GM18870 (cell line): ENCODE measurements around the gene PLD6.

ENCODE experiments used
- ATAC-seq: cut with Tn5 transposase; IDR thresholded peaks from one replicate; pipeline ENCODE4 v1.9.1; 2021; ENCODE audit warnings: moderate library complexity; ENCODE audit not compliant: unreplicated experiment

The PLD6 gene

GRCh38 chr17:17157041-17157440 is 49.1 kb downstream of the PLD6 start:
- ATAC-seq = no peak

- ATAC-seq = no peak
These were observed 49.6 kb downstream of the PLD6 start for GRCh38 chr17:17156511-17156910.

DNA sequence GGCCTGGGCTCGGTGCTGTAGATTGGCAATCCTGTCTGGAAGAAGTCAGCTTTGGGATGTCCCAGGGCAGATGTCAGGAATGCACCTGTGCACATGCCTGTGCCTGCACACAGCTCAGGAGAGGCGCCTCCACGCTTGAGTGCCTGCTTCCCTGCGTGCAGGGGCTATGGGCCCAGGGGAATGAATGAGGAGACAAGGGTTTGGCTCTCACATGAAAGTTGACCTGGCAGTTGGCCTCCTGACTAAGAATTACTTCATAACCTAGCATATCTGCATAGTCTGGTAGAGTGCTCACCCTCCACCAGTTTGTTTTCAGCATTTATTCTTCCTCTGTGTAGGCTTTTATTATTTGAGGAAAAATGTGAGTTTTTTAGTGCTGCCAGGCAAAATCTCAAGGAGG is 50.0 kb downstream of the PLD6 start:
- no peak for ATAC-seq

GRCh38 chr17:17155568-17155967 is 50.6 kb downstream of the PLD6 start:
- ATAC-seq = no peak

GRCh38 chr17:17154981-17155380 is 51.2 kb downstream of the PLD6 start:
- no peak for ATAC-seq

- no peak for ATAC-seq
These were observed 51.6 kb downstream of the PLD6 start for GRCh38 chr17:17154556-17154955.

DNA sequence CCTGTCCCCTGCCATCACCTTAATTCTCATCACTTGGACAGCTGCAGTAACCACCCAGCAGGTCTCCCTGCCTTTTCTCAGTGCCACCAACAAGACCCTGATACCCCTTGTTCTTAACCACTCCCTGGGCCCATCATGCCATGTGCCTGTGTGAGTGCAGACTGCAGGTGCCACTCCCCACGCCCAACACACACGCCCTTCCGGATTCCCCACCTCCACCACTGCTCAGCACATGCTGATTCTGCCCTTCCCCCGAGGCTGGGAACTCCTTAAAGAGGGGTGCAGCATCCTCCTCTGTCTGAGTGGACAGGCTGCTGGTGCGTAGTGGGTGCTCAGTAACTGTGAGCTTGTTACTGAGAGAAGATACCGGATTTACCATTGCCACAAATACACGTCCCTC is 52.4 kb downstream of the PLD6 start:
- no peak for ATAC-seq

DNA sequence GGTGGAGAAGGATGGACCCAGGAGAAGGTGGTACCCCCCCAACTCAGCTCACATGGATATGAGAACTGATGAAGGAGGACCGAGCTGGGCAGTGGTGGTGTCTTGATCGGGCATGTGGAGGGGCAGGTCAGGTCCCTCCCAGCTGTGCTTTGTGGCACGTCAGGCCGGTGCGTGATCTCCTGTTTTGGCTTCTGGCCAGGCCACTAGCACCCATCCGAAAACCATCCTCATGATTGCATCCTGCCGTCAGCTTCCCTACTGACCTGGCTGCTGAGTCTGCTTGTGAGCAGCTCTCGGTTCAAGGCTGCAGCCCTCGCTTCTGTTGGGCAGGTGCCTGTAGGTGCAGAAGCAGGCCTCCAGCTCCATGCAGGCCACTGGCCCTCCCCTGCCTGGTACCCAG is 53.1 kb downstream of the PLD6 start:
- ATAC-seq = no peak

DNA sequence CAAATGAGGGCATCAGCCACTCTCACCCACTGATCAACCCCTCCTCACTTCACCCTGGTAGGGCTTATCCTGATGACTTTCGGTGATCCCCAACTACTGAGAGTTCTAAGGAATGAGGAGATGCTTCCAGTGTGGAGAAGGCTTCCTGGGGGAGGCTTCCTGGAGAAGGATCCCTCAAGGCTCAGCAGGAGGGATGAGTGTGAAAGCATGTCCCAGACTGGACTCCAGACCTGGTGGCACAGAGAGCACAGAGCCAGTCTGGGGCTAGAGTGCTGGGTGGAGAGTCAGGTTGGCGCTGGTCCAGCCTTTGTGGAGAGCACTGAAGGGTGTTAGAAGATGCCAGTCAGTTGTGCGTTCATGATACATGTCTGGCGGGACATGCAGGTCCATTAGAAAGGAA is 53.7 kb downstream of the PLD6 start:
- no peak for ATAC-seq

- no peak for ATAC-seq
These were observed 54.2 kb downstream of the PLD6 start for GRCh38 chr17:17151962-17152361.

DNA sequence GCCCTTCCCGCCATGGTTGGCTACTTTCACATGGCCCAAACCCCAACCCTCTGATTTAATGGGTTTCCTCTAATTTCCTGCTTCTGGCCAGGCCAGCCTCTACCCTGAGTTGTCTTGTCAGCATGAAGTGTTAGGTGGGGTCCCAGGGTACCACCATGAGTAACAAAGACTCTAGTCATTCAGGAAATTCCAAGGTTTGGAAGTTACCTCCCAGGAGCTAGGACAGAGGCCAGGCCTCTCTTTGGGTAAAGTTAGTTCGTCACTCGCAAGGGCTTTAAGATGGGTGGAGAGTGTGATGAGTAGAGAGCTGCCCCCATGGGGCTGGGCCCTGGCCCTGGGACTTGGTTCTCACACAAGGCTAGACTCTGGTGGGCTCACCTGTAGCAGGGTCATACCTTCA is 54.6 kb downstream of the PLD6 start:
- no peak for ATAC-seq

DNA sequence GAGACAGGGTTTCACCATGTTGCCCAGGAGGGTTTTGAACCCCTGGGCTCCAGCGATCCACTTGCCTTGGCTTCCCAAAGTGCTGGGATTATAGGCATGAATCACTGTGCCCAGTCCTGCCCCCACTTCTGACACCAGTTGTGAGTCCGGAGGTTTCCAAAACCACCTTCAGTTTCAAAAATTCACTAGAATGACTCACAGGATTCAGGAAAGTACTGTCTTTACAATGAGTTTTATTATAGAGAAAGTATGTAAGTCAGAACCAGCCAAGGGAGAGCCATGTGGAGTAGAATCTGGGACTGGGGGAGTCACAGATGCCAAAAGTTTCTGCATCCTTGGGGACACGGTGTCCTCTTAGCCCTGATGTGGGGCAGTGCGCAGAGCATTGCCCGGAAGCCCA is 55.1 kb downstream of the PLD6 start:
- ATAC-seq = no peak
